Mononuclear cell (primary cell): ENCODE results near the gene MYO10. TPM values are rescaled to one million over a fixed set of nuclear protein-coding genes. Genes with fewer than 3 reads are reported as not detected.
"Not testable (repeated sequence)": the region's sequence is repeated elsewhere in the genome, so short reads cannot be mapped to it uniquely, and the experiment has no call there.

ENCODE experiments used
- H3K27me3 ChIP-seq: 2 replicates; pipeline ENCODE4 v1.6.0; 2011; ENCODE audit warnings: low read length, control low read depth; ENCODE audit not compliant: insufficient read depth
- H3K4me1 ChIP-seq: 2 replicates; pipeline ENCODE4 v1.5.1; 2011; ENCODE audit warnings: mild to moderate bottlenecking, low read length, control low read depth; ENCODE audit not compliant: insufficient read depth
- H3K4me3 ChIP-seq: 2 replicates; pipeline ENCODE4 v1.5.1; 2011; ENCODE audit warnings: mild to moderate bottlenecking, low read length, moderate library complexity
- H3K9me3 ChIP-seq: 2 replicates; pipeline ENCODE4 v1.5.1; 2011; ENCODE audit warnings: low read depth, mild to moderate bottlenecking, control low read depth, low read length
- total RNA-seq: library from RNA; depleted of rRNA; stranded (reverse); fragments of >200 nt; gene quantifications from one replicate; pipeline ENCODE4 v1.2.3, GENCODE V29; 2012

Gene MYO10
- total RNA-seq, 1 donor: 1.0 TPM

GRCh38 chr5:16721151-16722096 is 214.7 kb downstream of the MYO10 start:
- Histone ChIP-seq H3K4me1 (no peaks in the 10 kb centered on the region), H3K9me3 (no peaks in the 10 kb centered on the region), H3K4me3 (no peak overlapping the region), H3K27me3 (no peaks in the 10 kb centered on the region)

DNA sequence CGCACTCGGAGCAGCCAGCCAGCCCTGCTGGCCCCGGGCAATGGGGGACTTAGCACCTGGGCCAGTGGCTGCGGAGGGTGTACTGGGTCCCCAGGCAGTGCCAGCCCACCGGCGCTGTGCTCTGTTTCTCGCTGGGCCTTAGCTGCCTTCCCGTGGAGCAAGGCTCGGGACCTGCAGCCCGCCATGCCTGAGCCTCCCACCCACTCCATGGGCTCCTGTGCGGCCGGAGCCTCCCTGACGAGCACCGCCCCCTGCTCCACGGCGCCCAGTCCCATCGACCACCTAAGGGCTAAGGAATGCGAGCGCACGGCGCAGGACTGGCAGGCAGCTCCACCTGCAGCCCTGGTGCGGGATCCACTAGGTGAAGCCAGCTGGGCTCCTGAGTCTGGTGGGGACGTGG is 218.1 kb downstream of the MYO10 start:
- H3K27me3 ChIP-seq, H3K9me3 ChIP-seq, H3K4me3 ChIP-seq, H3K4me1 ChIP-seq: not testable (repeated sequence)

DNA sequence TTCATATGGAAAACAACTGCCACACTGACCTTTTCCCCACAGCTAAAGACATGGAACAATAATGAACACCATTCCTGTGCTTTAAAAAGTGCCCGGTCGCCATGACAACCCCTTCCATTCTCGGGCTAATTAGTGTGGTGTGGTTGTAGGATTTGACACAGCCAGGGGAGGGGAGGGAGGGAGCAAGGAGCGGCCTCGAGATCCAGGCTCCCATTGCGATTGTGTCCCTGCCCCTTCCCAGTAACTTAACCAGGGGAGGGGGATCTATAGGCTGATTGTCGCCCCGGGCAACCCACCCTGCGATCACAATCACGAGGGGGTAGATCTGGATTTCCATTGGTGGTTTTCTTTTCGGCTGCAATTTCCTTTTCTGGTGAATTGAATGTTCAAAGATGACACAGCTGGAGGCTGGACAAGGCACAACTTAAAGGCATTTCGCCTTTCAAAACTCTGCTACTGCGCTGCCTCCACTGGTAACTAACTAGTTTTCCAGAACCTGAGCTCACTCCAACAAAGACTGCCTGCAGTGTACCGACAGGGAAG is 222.6 kb downstream of the MYO10 start:
- no peaks in the 10 kb centered on the region for H3K4me1 ChIP-seq
- H3K9me3 ChIP-seq: no peaks in the 10 kb centered on the region
- H3K4me3 ChIP-seq: no peak overlapping the region
- no peaks in the 10 kb centered on the region for H3K27me3 ChIP-seq

DNA sequence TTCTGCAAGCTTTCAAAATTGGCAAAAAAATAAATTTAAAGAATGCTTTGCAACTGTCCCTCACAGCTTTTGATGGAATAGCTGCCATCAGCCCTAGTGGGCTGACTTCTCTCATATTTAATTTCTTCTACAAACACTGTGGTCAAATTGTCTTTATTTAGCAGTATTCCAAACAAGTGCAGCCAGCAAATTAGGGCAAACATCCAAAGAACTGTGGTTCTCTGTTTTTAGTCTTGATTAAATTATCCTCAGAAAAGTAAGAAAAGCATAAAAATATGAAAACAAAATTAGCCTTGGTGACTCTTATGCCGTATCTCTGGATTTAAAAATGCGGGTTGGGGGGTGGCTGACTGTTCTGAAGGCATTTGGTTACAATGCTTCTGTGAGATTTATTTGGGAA is 223.5 kb downstream of the MYO10 start:
- no peaks in the 10 kb centered on the region for H3K4me1 ChIP-seq
- H3K4me3 ChIP-seq: no peak overlapping the region
- H3K27me3 ChIP-seq: no peaks in the 10 kb centered on the region

DNA sequence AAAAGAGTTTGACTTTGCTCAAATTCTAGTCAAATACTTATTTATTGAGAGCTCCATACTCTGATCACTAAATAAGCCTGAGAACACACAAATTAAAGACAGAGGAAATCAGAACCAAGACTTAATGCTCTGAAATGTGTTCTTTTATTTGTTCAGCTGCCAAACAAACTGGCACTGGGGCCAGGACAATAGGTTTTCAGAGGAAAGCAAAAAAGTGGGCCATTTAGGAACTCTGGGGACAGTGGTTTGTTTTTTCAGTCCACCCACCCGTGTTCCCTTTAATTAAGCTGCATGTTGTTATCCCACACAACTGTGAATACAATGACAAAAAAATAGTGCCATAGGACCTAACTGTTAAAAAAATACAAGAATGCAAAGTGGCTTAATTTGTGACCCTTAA is 223.9 kb downstream of the MYO10 start:
- H3K4me1 ChIP-seq: no peaks in the 10 kb centered on the region
- H3K27me3 ChIP-seq: no peaks in the 10 kb centered on the region
- no peaks in the 10 kb centered on the region for H3K9me3 ChIP-seq
- H3K4me3 ChIP-seq: no peak overlapping the region

More for the DNA sequence above, 223.5 kb downstream of the MYO10 start:
- H3K9me3 ChIP-seq: no peaks in the 10 kb centered on the region

GRCh38 chr5:16709691-16710433 is 226.2 kb downstream of the MYO10 start:
- no peak overlapping the region for H3K4me3 ChIP-seq
- H3K4me1 ChIP-seq: no peaks in the 10 kb centered on the region
- H3K27me3 ChIP-seq: no peaks in the 10 kb centered on the region
- H3K9me3 ChIP-seq: no peaks in the 10 kb centered on the region

DNA sequence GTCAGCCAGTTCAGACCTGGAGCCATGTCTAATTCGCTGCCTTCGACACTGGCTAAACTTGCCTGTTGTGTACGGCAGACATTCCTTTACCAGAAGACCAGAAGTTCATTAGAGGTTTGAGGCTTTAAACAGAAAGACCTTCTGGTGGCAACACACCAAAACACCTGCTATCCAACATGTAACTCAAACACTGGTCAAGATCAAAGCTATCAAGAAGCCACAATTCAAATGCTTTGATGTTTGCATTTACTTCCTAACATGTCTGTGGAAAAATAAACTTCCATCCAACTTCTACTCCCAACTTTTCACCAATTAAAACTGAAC is 228.3 kb downstream of the MYO10 start:
- H3K4me1 ChIP-seq: no peaks in the 10 kb centered on the region
- H3K9me3 ChIP-seq: no peaks in the 10 kb centered on the region

DNA sequence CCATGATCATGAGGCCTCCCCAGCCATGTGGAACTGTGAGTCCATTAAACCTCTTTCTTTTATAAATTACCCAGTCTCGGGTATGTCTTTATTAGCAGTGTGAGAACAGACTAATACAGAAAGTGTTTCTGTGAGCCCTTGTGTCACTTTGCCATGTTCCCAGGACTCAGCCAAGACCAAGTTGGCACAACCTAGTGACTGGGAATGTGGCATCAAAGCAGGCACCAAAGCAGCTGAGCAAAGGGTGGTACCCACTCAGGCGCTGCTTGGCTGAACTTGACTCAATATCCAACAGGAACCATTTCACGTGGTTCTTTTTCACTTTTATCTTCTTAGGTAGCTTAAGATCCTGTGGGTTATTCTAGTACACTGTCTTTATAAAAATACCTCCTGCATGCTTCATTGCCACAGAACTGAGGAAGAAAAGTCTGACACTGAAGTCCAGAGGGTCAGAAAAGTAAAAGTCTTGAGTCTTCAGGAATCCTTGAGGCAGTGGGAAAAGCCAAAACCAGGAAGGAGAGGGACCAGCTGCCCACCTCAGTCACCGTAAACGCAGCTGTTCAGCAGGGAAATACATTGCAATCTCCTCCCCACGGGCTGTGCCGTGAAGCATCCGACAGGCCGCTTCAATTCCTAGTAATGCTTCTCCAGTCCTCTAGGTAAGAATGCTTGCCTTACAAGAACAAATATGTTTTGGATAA is 228.8 kb downstream of the MYO10 start:
- no peak overlapping the region for H3K4me3 ChIP-seq
- no peaks in the 10 kb centered on the region for H3K4me1 ChIP-seq

More for the DNA sequence above, 228.3 kb downstream of the MYO10 start:
- H3K4me3 ChIP-seq: no peak overlapping the region
- no peaks in the 10 kb centered on the region for H3K27me3 ChIP-seq

GRCh38 chr5:16704945-16705344 is 231.1 kb downstream of the MYO10 start:
- Histone ChIP-seq H3K4me3 (no peak overlapping the region), H3K27me3 (no peaks in the 10 kb centered on the region), H3K9me3 (no peaks in the 10 kb centered on the region), H3K4me1 (no peaks in the 10 kb centered on the region)

More for the DNA sequence above, 228.8 kb downstream of the MYO10 start:
- no peaks in the 10 kb centered on the region for H3K27me3 ChIP-seq
- H3K9me3 ChIP-seq: no peaks in the 10 kb centered on the region

DNA sequence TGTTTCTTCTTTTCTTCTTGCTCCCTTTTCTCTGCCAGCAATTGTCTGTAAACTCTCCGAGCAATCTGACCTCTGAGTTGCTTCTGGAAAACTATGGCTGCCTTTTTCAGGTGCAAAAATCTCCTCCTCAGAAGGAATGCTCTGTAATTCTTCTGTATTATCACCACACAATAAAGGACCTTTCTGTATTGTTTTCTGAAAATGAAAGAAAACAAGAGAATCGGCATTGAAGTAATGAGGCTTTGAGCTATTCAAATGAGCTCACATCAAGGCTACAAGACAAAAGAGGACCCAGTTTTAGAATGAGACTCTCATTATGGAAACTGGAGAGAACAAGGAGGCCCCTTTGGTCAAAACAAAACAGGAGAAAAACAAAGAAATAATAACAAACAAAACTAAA is 233.1 kb downstream of the MYO10 start:
- no peaks in the 10 kb centered on the region for H3K27me3 ChIP-seq
- no peak overlapping the region for H3K4me3 ChIP-seq
- H3K4me1 ChIP-seq: no peaks in the 10 kb centered on the region
- H3K9me3 ChIP-seq: no peaks in the 10 kb centered on the region

DNA sequence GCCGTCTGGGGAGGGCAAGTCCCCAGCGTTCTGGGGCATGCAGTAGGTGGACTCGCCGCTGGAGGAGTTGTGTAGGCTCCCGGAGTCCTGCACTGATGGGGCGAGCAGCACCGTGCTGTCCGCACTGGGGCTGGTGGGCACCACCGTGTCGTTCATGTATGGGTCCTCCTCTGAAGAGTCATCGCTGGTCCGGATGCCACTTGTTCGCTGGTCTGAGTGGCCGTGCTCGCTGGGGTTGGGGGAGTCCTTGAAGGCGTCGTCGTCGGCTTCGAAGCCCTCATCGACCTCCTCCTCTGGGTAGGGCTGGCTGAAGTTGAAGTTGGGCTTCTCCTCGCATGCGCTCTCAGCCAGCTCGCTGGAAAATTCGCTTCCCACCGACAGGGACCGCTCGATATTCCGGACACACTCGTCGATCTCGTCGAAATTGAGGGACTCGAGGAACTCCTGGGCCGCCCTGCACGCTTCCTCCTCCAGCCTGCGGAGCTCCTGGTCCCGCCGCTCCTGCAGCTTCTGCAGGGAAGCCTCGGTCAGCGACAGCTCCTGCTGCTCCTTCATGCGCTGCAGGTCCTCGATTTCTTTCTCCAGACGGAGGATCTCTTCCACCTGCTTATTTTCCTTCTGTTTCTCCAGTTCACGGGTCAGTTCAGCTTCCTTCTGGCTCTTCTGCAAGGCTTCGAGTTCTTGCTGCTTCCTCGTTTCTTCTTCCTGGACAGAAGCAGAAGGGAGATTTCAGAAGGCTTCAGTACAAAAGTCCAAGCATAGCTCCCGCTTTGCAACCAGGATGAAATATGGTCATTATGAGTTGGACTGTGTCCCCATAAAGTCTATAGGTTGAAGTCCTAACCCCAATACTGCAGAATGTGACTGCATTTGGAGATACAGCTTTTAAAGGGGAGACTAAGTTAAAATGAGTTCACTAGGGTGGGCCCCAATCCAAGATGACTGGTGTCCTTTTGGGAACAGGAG is 234.7 kb downstream of the MYO10 start:
- H3K27me3 ChIP-seq: no peaks in the 10 kb centered on the region
- H3K4me3 ChIP-seq: no peak overlapping the region
- no peaks in the 10 kb centered on the region for H3K4me1 ChIP-seq
- no peaks in the 10 kb centered on the region for H3K9me3 ChIP-seq

DNA sequence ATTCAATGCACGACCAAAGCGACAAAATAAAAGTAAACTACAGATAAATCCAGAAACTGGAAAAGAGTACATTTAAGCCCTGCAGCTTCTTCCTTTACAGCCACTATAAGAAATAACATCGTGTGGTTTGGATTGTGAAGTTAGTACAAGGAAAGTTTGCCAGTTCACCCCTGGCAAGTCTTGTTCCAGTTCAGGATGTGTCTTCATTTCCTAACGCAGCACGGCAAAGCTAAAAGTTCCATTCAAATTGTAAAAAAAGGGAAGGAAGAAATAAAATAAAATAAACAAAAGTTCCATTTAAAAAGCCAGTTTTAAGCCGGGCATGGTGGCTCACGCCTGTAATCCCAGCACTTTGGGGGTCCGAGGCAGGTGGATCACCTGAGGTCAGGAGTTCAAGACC is 236.0 kb downstream of the MYO10 start:
- no peaks in the 10 kb centered on the region for H3K4me1 ChIP-seq
- no peaks in the 10 kb centered on the region for H3K27me3 ChIP-seq
- no peak overlapping the region for H3K4me3 ChIP-seq
- H3K9me3 ChIP-seq: no peaks in the 10 kb centered on the region

GRCh38 chr5:16695779-16696178 is 240.3 kb downstream of the MYO10 start:
- no peak overlapping the region for H3K4me3 ChIP-seq
- H3K9me3 ChIP-seq: no peaks in the 10 kb centered on the region
- no peaks in the 10 kb centered on the region for H3K4me1 ChIP-seq
- no peaks in the 10 kb centered on the region for H3K27me3 ChIP-seq

GRCh38 chr5:16693879-16694278 is 242.2 kb downstream of the MYO10 start:
- Histone ChIP-seq H3K4me3 (no peak overlapping the region), H3K4me1 (no peaks in the 10 kb centered on the region), H3K27me3 (no peaks in the 10 kb centered on the region), H3K9me3 (no peaks in the 10 kb centered on the region)
